ENCODE data around the gene CLCN6.

GRCh38 chr1:11803924-11804665, 1.9 kb upstream of the CLCN6 start:
- TF ChIP-seq CTCF (IDR thresholded peaks at IDR 0.05) (peak in 1 of 4 donors; percentile 21), POLR2A (IDR thresholded peaks at IDR 0.05) (peak; percentile 48)

Data from right lobe of liver (tissue), 4 donors.